Effector memory CD8-positive, alpha-beta T cell (primary cell): Measurements from ENCODE around the gene CDC42BPB.
A peak's percentile ranks its signal among the peaks of the same experiment; 100 is the strongest.
"Not testable (repeated sequence)": the region's sequence is repeated elsewhere in the genome, so short reads cannot be mapped to it uniquely, and the experiment has no call there.

Experiments
- ATAC-seq: fragments of 150-1000 bp; cut with Tn5 transposase; replicated peaks from 2 replicates; pipeline ENCODE4 v1.10.0; 2021; ENCODE audit warnings: mild to moderate bottlenecking, moderate library complexity
- DNase-seq, 3 experiments: peaks; one replicate each; pipeline ENCODE4 v3.0.0; 2021
- H3K27ac Mint-ChIP-seq, 2 donors: one replicate each; pipeline ENCODE4 v1.8.0; 2022; ENCODE audit warnings: mild to moderate bottlenecking in 2 of 2, mixed read lengths in 2 of 2, moderate library complexity in 2 of 2
- H3K27me3 Mint-ChIP-seq, 2 donors: one replicate each; pipeline ENCODE4 v1.8.0; 2022; ENCODE audit warnings: mixed read lengths in 2 of 2
- H3K36me3 Mint-ChIP-seq: one replicate; pipeline ENCODE4 v1.8.0; 2022; ENCODE audit warnings: mild to moderate bottlenecking, moderate library complexity, mixed read lengths; ENCODE audit not compliant: insufficient read depth
- H3K4me1 Mint-ChIP-seq, 2 donors: one replicate each; pipeline ENCODE4 v1.8.0; 2022; ENCODE audit warnings: low read depth in 2 of 2, mixed read lengths in 2 of 2
- H3K4me3 Mint-ChIP-seq, 2 donors: one replicate each; pipeline ENCODE4 v1.8.0; 2022; ENCODE audit warnings: mild to moderate bottlenecking in 2 of 2, mixed read lengths in 2 of 2, moderate library complexity in 2 of 2
- H3K9me3 Mint-ChIP-seq, 2 donors: one replicate each; pipeline ENCODE4 v1.8.0; 2022; ENCODE audit warnings: mixed read lengths in 2 of 2

CDC42BPB gene

DNA sequence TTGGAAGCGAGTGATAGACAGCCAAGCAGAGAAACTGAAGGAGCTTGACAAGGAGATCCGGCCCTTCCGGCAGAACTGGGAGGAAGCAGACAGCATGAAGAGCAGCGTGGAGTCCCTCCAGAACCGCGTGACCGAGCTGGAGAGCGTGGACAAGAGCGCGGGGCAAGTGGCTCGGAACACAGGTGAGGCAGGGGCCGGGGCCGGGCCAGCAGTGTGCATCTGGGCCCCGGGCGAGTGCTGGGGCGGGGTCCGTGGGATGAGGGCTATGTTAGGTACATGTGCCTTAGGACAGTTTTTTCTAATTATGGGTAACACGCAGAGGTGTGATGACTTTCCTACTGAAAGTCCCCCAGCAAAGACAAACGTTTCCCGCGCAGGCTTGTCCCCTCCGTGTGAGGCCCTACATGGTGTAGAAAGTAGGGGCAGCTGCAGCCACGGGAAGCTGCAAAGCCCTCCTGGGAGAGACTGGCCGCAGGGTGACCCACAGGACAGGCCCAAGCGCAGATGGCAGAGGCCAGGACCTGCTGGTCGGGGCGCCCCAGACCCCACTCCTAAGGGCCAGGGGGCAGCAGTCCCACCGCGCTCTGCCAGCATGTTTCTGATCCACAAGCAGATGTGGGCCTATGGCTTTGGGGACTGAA is 154.0 kb downstream of the CDC42BPB start:
- no peaks in the 10 kb centered on the region for H3K27me3 Mint-ChIP-seq
- H3K4me3 Mint-ChIP-seq: no peak overlapping the region
- DNase-seq (no peak), ATAC-seq (no peak)
- no peaks in the 10 kb centered on the region for H3K9me3 Mint-ChIP-seq
- H3K4me1 Mint-ChIP-seq: peaks cover 16 to 24% of the 10 kb centered on the region in 2 donors
- peaks cover 59% of the 10 kb centered on the region for H3K36me3 Mint-ChIP-seq
- peak overlapping the region; percentile 16 to 59 for H3K27ac Mint-ChIP-seq

GRCh38 chr14:102902523-102903247 is 154.7 kb downstream of the CDC42BPB start:
- Mint-ChIP-seq H3K36me3 (peaks cover 61% of the 10 kb centered on the region), H3K27me3 (no peaks in the 10 kb centered on the region), H3K4me1 (peaks cover 16 to 24% of the 10 kb centered on the region in 2 donors), H3K9me3 (no peaks in the 10 kb centered on the region), H3K27ac (peak overlapping the region; percentile 62 to 82), H3K4me3 (no peak overlapping the region)
- DNase-seq (no peak), ATAC-seq (no peak)

- H3K27me3 Mint-ChIP-seq: no peaks in the 10 kb centered on the region
- H3K36me3 Mint-ChIP-seq: peaks cover 58% of the 10 kb centered on the region
- H3K4me1 Mint-ChIP-seq: peaks cover 16 to 24% of the 10 kb centered on the region in 2 donors
- no peak for ATAC-seq
- no peak overlapping the region for H3K4me3 Mint-ChIP-seq
- H3K9me3 Mint-ChIP-seq: no peaks in the 10 kb centered on the region
- no peak for DNase-seq
- H3K27ac Mint-ChIP-seq: peak overlapping the region; percentile 62 to 82
Observed at GRCh38 chr14:102902086-102902485, 155.3 kb downstream of the CDC42BPB start.

GRCh38 chr14:102901633-102902032 is 155.7 kb downstream of the CDC42BPB start:
- ATAC-seq (peak; percentile 66), DNase-seq (no peak)
- H3K36me3 Mint-ChIP-seq: peaks cover 54% of the 10 kb centered on the region
- H3K4me1 Mint-ChIP-seq: peaks cover 16 to 24% of the 10 kb centered on the region in 2 donors
- no peaks in the 10 kb centered on the region for H3K9me3 Mint-ChIP-seq
- peak overlapping the region; percentile 40 to 48 for H3K4me3 Mint-ChIP-seq
- H3K27ac Mint-ChIP-seq: peak overlapping the region; percentile 62 to 82
- no peaks in the 10 kb centered on the region for H3K27me3 Mint-ChIP-seq

GRCh38 chr14:102900631-102901571 is 156.4 kb downstream of the CDC42BPB start:
- Mint-ChIP-seq H3K36me3 (peaks cover 52% of the 10 kb centered on the region), H3K4me1 (peaks cover 16 to 24% of the 10 kb centered on the region in 2 donors), H3K9me3 (no peaks in the 10 kb centered on the region), H3K4me3 (peak overlapping the region; percentile 40 to 48), H3K27me3 (no peaks in the 10 kb centered on the region), H3K27ac (peak overlapping the region in 1 of 2 donors; percentile 82)
- DNase-seq: no peak
- ATAC-seq: peak; percentile 78

GRCh38 chr14:102899516-102899900 is 157.8 kb downstream of the CDC42BPB start:
- Mint-ChIP-seq H3K4me3 (no peak overlapping the region), H3K9me3 (no peaks in the 10 kb centered on the region), H3K36me3 (peaks cover 53% of the 10 kb centered on the region), H3K4me1 (peaks cover 16 to 24% of the 10 kb centered on the region in 2 donors), H3K27me3 (no peaks in the 10 kb centered on the region), H3K27ac (peak overlapping the region in 1 of 2 donors; percentile 75)
- no peak for ATAC-seq
- no peak for DNase-seq

DNA sequence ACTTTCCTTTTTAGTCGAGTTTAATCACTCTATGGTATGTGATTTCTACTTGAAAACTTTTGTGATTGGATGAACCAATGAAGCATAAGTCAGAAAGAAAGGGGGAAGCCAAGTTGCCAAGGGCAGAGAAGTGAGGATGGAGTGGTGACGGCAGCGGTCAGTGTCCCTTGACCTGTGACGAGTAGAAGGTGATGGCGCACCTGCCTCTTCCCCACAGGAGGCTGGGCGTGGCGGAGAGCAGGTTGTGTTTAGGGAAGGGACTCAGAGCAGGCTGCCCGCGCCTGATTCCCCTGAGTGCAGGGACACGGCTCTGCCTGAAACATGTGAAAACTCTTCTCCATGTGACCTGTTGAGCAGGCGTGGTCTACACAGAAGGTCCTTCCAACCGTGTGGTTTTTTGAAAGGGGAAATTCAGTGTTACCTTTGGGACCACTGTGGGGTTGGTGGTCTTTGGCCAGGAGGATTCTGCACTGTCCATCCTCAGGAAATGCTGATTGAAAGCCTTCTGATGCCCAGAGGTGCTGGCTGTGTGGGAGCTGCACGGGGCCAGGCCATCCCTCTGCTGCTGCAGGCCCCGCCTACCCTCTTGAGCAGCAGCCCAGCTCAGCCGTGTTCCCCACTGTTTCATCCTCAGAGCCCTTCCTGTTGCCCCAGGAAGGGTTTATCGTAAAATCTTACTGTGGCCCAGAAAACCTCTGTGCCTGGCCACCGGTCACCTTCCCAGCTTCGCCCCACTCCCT is 158.4 kb downstream of the CDC42BPB start:
- Mint-ChIP-seq H3K27me3 (no peaks in the 10 kb centered on the region), H3K4me3 (no peak overlapping the region), H3K36me3 (peaks cover 51% of the 10 kb centered on the region), H3K27ac (peak overlapping the region in 1 of 2 donors; percentile 75), H3K9me3 (no peaks in the 10 kb centered on the region), H3K4me1 (peaks cover 16 to 24% of the 10 kb centered on the region in 2 donors)
- no peak for DNase-seq
- ATAC-seq: no peak

DNA sequence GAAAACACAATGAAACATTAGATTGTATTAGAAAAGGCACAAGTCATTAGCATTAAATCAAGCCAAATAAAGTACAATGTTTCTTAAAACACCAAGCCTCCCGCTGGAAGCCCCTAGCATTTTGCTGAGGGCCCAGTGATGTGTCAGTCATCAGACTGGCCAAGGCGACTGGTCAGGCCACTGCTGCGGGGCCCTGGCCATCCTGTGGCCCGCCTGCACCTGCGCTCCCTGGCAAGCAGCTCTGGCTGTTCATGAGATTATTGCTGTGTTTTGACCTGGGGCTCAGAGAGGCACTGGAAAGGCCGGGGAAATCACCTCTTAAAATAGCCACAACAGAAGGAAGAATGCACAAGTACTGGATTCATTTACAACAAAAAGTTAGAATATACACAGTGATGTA is 159.1 kb downstream of the CDC42BPB start:
- ATAC-seq (no peak), DNase-seq (no peak)
- H3K36me3 Mint-ChIP-seq: peaks cover 51% of the 10 kb centered on the region
- no peak overlapping the region for H3K4me3 Mint-ChIP-seq
- no peak overlapping the region for H3K27ac Mint-ChIP-seq
- no peaks in the 10 kb centered on the region for H3K9me3 Mint-ChIP-seq
- no peaks in the 10 kb centered on the region for H3K27me3 Mint-ChIP-seq
- H3K4me1 Mint-ChIP-seq: peaks cover 16 to 24% of the 10 kb centered on the region in 2 donors

- Mint-ChIP-seq H3K4me3 (no peak overlapping the region), H3K36me3 (peaks cover 53% of the 10 kb centered on the region), H3K27me3 (no peaks in the 10 kb centered on the region), H3K9me3 (no peaks in the 10 kb centered on the region), H3K27ac (no peak overlapping the region), H3K4me1 (peaks cover 10 to 24% of the 10 kb centered on the region in 2 donors)
- DNase-seq: no peak
- no peak for ATAC-seq
Observed at GRCh38 chr14:102897299-102898027, 159.9 kb downstream of the CDC42BPB start.

DNA sequence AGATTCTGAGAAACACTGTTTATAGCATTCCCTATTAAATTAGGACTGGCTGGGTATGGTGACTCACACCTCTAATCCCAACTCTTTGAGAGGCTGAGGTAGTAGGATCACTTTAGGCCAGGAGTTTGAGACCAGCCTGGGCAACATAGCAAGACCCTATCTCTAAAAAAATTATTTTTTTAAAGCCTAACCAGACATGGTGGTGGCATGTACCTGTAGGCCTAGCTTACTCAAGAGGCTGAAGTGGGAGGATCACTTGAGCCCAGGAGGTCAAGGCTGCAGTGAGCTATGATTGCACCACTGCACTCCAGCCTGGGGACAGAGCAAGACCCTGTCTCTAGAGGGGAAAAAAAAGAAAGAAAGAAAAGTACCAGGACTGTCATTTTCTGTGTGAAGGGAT is 160.6 kb downstream of the CDC42BPB start:
- Mint-ChIP-seq H3K4me1 (peaks cover 8 to 22% of the 10 kb centered on the region in 2 donors), H3K36me3 (peaks cover 60% of the 10 kb centered on the region)
- not testable (repeated sequence) for H3K9me3 Mint-ChIP-seq, H3K4me3 Mint-ChIP-seq, H3K27ac Mint-ChIP-seq, H3K27me3 Mint-ChIP-seq, ATAC-seq, DNase-seq

GRCh38 chr14:102893452-102893851 is 163.9 kb downstream of the CDC42BPB start:
- no peak for ATAC-seq

DNA sequence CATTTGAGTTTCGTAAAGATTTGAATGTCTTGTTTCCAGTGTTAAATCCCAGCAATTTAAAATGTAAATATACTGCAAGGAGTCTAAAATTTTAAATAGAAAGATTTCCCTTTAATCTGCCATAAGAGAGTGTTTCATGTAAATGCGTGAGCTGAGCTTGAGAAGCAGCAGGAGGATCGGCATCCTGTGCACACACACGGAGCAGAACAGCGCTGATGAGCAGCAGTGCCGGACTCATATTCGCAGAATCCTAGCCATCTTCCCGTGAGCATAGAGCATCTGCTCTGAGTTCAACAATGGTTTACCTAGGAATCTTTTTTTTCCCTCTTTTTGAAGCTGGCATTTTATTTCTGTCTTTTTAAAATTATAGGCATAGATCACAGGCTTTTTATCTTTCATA is 164.7 kb downstream of the CDC42BPB start:
- H3K27me3 Mint-ChIP-seq: no peaks in the 10 kb centered on the region
- H3K27ac Mint-ChIP-seq: no peak overlapping the region
- peaks cover 41% of the 10 kb centered on the region for H3K36me3 Mint-ChIP-seq
- DNase-seq (no peak), ATAC-seq (no peak)
- no peaks in the 10 kb centered on the region for H3K4me1 Mint-ChIP-seq
- no peaks in the 10 kb centered on the region for H3K9me3 Mint-ChIP-seq
- no peak overlapping the region for H3K4me3 Mint-ChIP-seq

More at GRCh38 chr14:102893452-102893851, 163.9 kb downstream of the CDC42BPB start:
- Mint-ChIP-seq H3K36me3 (peaks cover 44% of the 10 kb centered on the region), H3K27ac (no peak overlapping the region), H3K9me3 (no peaks in the 10 kb centered on the region), H3K27me3 (no peaks in the 10 kb centered on the region), H3K4me1 (peaks cover 0 to under 1% of the 10 kb centered on the region in 2 donors), H3K4me3 (no peak overlapping the region)
- no peak for DNase-seq
